Smooth muscle cell (in vitro differentiated cells): ENCODE measurements around the gene TEX2. TPM values are rescaled to one million over a fixed set of nuclear protein-coding genes. Genes with fewer than 3 reads are reported as not detected.
A peak's percentile ranks its signal among the peaks of the same experiment; 100 is the strongest.

Source experiments
- DNase-seq: peaks from one replicate; lab custom pipeline; 2025; ENCODE audit not compliant: unreplicated experiment; lab: John Stamatoyannopoulos, UW
- H2AFZ ChIP-seq: fragments of 200-600 bp; sonication (generic); 2 replicates; pipeline ENCODE4 v1.6.0; 2016; ENCODE audit warnings: antibody characterized with exemption, low read depth, mild to moderate bottlenecking
- H3F3A ChIP-seq: fragments of 200-600 bp; sonication (generic); 2 replicates; pipeline ENCODE4 v1.6.0; 2017; ENCODE audit warnings: antibody characterized with exemption, low read depth
- H3K27ac ChIP-seq: fragments of 200-600 bp; sonication (generic); 2 replicates; pipeline ENCODE4 v1.5.1; 2016; ENCODE audit warnings: low read depth, mild to moderate bottlenecking
- H3K27me3 ChIP-seq: fragments of 200-600 bp; sonication (generic); 2 replicates; pipeline ENCODE4 v1.6.1; 2016; ENCODE audit warnings: low read depth, mild to moderate bottlenecking
- H3K36me3 ChIP-seq: fragments of 200-600 bp; sonication (generic); 2 replicates; pipeline ENCODE4 v1.5.1; 2016; ENCODE audit warnings: low read depth
- H3K4me1 ChIP-seq: fragments of 200-600 bp; sonication (generic); 2 replicates; pipeline ENCODE4 v1.5.1; 2016; ENCODE audit warnings: low read depth
- H3K4me2 ChIP-seq: fragments of 200-600 bp; sonication (generic); 2 replicates; pipeline ENCODE4 v1.6.0; 2016; ENCODE audit warnings: mild to moderate bottlenecking
- H3K4me3 ChIP-seq: fragments of 200-600 bp; sonication (generic); 2 replicates; pipeline ENCODE4 v1.5.1; 2016; ENCODE audit warnings: mild to moderate bottlenecking
- H3K79me2 ChIP-seq: fragments of 200-600 bp; sonication (generic); 2 replicates; pipeline ENCODE4 v1.6.0; 2016; ENCODE audit warnings: low read depth, mild to moderate bottlenecking
- H3K9ac ChIP-seq: fragments of 200-600 bp; sonication (generic); 2 replicates; pipeline ENCODE4 v1.6.0; 2016; ENCODE audit warnings: low read depth
- H3K9me3 ChIP-seq: fragments of 200-600 bp; sonication (generic); replicated peaks from 2 replicates; pipeline ENCODE4 v1.5.1; 2016; ENCODE audit warnings: low read depth
- H4K20me1 ChIP-seq: fragments of 200-600 bp; sonication (generic); 2 replicates; pipeline ENCODE4 v1.6.0; 2016; ENCODE audit warnings: low read depth
- WGBS: methylation state at CpG from one replicate; pipeline ENCODE4 v1.1.7; 2016; ENCODE audit warnings: low lambda C conversion rate; 5-methylcytosine and 5-hydroxymethylcytosine counted together
- polyA plus RNA-seq: library from polyadenylated mRNA; unstranded; fragments of >200 nt; fragmentation: Nextera tagmentation; extraction: Ambion mirVana; gene quantifications from 2 replicates; pipeline ENCODE4 v1.2.1, GENCODE V29; 2016
- total RNA-seq: library from RNA; depleted of rRNA; stranded (reverse); fragments of >200 nt; gene quantifications from 2 replicates; pipeline ENCODE4 v1.2.3, GENCODE V29; 2014
- TF ChIP-seq, protein P1 (sequence below): fragments of 200-600 bp; sonication (generic); IDR thresholded peaks from 2 replicates; pipeline ENCODE4 v1.5.1; 2017; ENCODE audit warnings: borderline replicate concordance, mild to moderate bottlenecking, antibody characterized with exemption; ENCODE audit not compliant: insufficient read depth, poor library complexity, severe bottlenecking

The TEX2 gene
- total and polyA plus RNA-seq, 2 experiments from 2014 or later, result 8.6 to 26.2 TPM

DNA sequence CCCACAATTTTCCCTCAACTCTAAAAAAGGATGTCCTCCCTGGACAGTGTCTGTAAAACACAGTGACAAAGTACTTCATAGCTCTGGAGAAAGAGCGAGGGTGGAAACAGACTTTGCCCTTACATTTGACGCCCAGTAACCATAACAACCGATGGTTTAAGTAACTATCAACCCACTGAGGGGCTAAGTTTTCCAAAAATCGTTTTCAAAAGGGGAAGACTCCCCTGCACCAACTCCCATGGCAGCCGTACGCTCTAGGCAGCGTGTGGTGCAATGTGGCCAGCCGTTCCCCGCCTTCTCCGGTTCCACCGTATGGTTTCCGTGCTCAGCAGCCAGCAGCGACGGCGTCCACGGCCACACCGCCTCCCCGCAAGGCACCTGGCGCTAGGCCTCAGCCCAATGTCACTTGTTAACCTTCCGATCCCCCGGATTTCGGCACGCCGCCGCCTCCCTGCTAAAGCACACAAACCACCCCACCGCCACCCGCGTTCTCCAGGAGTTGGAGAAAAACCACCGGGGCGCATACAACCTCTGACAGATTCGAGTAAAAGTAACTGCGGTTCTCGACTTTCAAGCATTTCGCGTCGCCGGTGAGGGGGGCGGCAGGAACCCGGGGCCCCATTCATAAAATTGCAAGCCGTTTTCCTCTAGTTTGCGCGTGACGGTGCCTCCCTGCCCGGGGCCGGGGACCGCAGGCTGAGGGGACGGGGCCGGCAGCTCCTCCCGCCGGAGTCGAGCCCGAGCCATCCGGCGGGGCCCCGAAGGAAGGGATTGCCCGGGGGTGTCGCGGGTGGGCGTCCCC, 661 bp downstream of the TEX2 start:
- H3K27me3 ChIP-seq, result no peaks in the 10 kb centered on the region
- peaks cover 13% of the 10 kb centered on the region for H3F3A ChIP-seq
- H3K4me3 ChIP-seq, result peak overlapping the region; percentile 80
- peaks cover 47% of the 10 kb centered on the region for H3K79me2 ChIP-seq
- TF ChIP-seq, protein P1, sequence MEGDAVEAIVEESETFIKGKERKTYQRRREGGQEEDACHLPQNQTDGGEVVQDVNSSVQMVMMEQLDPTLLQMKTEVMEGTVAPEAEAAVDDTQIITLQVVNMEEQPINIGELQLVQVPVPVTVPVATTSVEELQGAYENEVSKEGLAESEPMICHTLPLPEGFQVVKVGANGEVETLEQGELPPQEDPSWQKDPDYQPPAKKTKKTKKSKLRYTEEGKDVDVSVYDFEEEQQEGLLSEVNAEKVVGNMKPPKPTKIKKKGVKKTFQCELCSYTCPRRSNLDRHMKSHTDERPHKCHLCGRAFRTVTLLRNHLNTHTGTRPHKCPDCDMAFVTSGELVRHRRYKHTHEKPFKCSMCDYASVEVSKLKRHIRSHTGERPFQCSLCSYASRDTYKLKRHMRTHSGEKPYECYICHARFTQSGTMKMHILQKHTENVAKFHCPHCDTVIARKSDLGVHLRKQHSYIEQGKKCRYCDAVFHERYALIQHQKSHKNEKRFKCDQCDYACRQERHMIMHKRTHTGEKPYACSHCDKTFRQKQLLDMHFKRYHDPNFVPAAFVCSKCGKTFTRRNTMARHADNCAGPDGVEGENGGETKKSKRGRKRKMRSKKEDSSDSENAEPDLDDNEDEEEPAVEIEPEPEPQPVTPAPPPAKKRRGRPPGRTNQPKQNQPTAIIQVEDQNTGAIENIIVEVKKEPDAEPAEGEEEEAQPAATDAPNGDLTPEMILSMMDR, result no peak
- DNase-seq, result peak; percentile 35
- no peaks in the 10 kb centered on the region for H3K36me3 ChIP-seq
- H3K9ac ChIP-seq, result peak overlapping the region; percentile 79
- H3K4me2 ChIP-seq, result peak overlapping the region; percentile 94
- peaks cover 30% of the 10 kb centered on the region for H4K20me1 ChIP-seq
- H3K27ac ChIP-seq, result peak overlapping the region; percentile 60
- H3K4me1 ChIP-seq, result peaks cover 13% of the 10 kb centered on the region
- WGBS, result under 1% methylated on average over 59 of the region's 59 CpGs
- no peaks in the 10 kb centered on the region for H3K9me3 ChIP-seq
- peak overlapping the region; percentile 96 for H2AFZ ChIP-seq

DNA sequence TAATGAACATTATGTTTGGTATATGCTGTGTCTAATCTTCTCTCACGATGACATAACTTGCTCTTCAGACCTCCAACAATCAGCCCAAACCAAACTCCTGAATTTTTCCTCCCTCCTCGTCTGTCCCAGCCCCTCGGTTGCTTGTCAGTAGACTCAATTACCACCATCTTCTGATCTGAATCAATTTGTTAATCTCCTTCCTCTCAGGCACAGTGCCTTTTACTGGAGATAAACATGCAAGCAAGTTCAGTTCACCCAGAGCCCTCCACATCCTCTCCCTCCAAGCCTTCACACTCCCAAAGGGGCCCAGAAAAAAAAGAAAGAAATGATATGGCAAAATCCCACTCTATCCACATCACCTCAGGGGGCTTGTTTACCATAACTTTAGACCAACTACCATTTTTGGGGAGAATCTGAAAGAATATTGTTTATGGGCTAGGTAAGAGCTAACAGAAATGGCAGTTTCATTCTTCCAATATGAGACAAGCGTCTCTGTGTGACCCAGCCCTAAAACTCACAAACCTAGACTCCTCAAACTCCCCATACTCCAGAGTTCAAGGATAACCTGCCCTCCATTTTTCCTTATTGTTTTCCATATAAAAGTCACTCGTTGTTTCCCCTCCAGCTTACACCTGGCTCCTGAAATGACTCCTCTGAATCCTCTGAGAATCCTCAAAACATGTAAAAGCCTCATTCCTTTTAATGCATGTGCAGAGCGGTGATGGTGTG, 1.5 kb downstream of the TEX2 start:
- Histone ChIP-seq H2AFZ (peak overlapping the region; percentile 96), H3K36me3 (no peaks in the 10 kb centered on the region), H3K27me3 (no peaks in the 10 kb centered on the region), H4K20me1 (peaks cover 34% of the 10 kb centered on the region), H3K9ac (peak overlapping the region; percentile 3), H3K4me2 (peak overlapping the region; percentile 94), H3K27ac (peak overlapping the region; percentile 60), H3K4me3 (peak overlapping the region; percentile 80), H3K9me3 (no peaks in the 10 kb centered on the region), H3K79me2 (peaks cover 52% of the 10 kb centered on the region), H3F3A (peaks cover 13% of the 10 kb centered on the region), H3K4me1 (peaks cover 15% of the 10 kb centered on the region)
- 54% methylated on average over 6 of the region's 6 CpGs for WGBS
- no peak for DNase-seq
- TF ChIP-seq, protein P1, result no peak

DNA sequence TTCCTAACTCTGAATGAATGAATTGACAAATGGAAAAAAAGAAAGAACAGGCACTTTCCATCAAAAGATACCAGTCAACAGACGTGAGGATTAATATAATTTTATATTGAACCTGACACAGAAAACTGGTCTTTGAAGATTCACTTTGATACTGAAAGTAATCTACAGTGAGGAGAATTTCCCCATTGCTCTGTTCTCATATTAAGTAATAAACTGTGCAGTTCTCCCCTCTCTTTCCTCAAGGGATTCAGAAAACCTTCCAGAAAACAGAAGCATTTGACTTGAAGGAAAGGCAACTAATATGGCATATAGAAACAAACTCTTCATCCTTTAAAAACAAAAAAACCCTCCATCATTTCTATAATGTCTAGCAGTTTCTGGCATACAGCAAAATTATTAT, 2.2 kb downstream of the TEX2 start:
- no peaks in the 10 kb centered on the region for H3K36me3 ChIP-seq
- H3F3A ChIP-seq, result peaks cover 13% of the 10 kb centered on the region
- peak overlapping the region; percentile 94 for H3K4me2 ChIP-seq
- peak overlapping the region; percentile 80 for H3K4me3 ChIP-seq
- H4K20me1 ChIP-seq, result peaks cover 39% of the 10 kb centered on the region
- H3K9ac ChIP-seq, result no peak overlapping the region
- 97% methylated on average over 1 of the region's 1 CpG for WGBS
- TF ChIP-seq, protein P1, result no peak
- H3K9me3 ChIP-seq, result no peaks in the 10 kb centered on the region
- peaks cover 58% of the 10 kb centered on the region for H3K79me2 ChIP-seq
- H3K4me1 ChIP-seq, result peaks cover 22% of the 10 kb centered on the region
- no peak for DNase-seq
- no peak overlapping the region for H2AFZ ChIP-seq
- H3K27me3 ChIP-seq, result no peaks in the 10 kb centered on the region
- H3K27ac ChIP-seq, result no peak overlapping the region
